ENCODE results near the gene OCRL. TPM values are rescaled to one million over a fixed set of nuclear protein-coding genes. Genes with fewer than 3 reads are reported as not detected.
"Not testable (repeated sequence)": the region's sequence is repeated elsewhere in the genome, so short reads cannot be mapped to it uniquely, and the experiment has no call there.

Gene OCRL
- total RNA-seq, 2 donors from 2014 or later, result 0.77 to 1.1 TPM

DNA sequence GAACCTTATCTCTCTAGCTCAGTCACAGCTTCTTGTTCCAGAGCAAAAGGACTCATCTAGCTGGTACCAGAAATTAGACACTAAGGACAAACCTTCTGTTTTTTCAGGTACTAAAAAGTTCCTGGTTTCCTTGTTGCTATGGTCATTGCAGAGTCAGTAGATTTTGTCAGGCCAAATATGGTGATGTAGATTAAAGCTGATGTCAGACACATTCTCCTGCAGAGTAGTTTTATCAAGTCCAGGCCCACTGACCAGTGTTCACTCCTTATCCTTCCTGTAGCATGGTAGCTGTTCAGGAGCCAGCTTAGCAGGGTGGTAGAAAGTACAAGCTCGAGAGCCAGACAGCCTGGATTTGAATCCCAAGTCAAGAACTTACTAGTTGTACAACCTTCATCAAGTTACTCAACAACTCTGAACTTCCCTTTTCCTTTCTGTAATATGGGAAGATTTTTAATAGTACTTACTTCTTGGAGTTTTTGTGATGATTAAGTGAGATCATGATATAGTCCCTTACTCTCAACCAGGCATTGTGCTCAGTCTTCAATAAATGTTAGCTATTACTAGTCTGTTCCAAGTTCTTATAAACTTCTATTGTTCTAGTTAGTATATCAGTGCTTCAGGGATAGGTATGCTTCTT lies 17.9 kb downstream of the OCRL start:
- H3K9me3 Mint-ChIP-seq, result no peaks in the 10 kb centered on the region
- H3K4me3 Mint-ChIP-seq, result no peak overlapping the region
- no peak for ATAC-seq (replicated peaks)
- peaks cover 18% of the 10 kb centered on the region for H3K36me3 Mint-ChIP-seq (ENCODE audit: low read depth)
- H3K27ac Mint-ChIP-seq, result no peak overlapping the region
- no peaks in the 10 kb centered on the region for H3K4me1 Mint-ChIP-seq
- no peaks in the 10 kb centered on the region for H3K27me3 Mint-ChIP-seq

DNA sequence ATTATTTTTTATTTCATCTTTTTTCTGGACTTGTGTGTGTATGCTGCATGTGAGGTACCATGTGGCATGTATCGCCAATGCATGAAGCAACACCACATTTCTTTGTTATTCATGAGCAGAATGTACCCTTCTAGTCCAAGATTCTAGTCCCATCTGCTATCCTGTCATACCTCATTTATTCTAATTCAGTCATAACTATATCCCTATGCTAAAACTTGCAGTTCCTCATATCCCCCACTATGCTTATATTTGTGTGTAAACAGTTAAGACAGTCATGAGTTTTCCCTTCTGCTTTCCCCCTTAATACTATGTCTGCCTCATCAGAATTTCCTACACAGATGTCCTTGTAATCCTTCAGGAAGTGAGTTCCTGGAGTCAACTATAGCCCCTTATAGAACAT lies 19.7 kb downstream of the OCRL start:
- no peak for ATAC-seq (replicated peaks)
- H3K4me1 Mint-ChIP-seq, result no peaks in the 10 kb centered on the region
- H3K27ac Mint-ChIP-seq, result no peak overlapping the region
- H3K9me3 Mint-ChIP-seq, result no peaks in the 10 kb centered on the region
- H3K36me3 Mint-ChIP-seq (ENCODE audit: low read depth), result peaks cover 24% of the 10 kb centered on the region
- H3K27me3 Mint-ChIP-seq, result no peaks in the 10 kb centered on the region
- H3K4me3 Mint-ChIP-seq, result no peak overlapping the region

DNA sequence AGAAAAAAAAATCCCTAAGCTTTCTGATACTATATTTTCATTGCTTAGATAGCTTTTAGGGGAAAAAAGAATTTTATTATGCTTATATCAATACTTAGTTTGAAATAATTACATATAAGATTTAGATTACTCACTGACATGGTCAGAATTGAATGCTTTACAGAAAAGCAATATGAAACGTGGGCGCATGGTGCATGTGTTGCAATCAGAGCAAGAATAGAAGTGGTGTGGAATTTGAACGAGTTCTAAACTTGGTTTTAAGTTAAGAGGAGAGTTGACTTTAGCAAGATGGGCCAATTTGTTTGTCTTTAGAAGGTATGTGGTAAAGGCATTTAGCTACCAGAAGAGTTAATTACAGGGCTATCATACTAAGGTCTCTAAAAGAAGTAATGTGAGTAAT lies 21.4 kb downstream of the OCRL start:
- Mint-ChIP-seq H3K27me3 (no peaks in the 10 kb centered on the region), H3K27ac (no peak overlapping the region), H3K4me1 (peaks cover 10% of the 10 kb centered on the region), H3K4me3 (no peak overlapping the region), H3K36me3 (ENCODE audit: low read depth) (peaks cover 24% of the 10 kb centered on the region), H3K9me3 (no peaks in the 10 kb centered on the region)
- no peak for ATAC-seq (replicated peaks)

DNA sequence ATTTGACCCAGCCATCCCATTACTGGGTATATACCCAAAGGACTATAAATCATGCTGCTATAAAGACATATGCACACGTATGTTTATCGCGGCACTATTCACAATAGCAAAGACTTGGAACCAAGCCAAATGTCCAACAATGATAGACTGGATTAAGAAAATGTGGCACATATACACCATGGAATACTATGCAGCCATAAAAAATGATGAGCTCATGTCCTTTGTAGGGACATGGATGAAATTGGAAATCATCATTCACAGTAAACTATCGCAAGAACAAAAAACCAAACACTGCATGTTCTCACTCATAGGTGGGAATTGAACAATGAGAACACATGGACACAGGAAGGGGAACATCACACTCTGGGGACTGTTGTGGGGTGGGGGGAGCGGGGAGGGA lies 24.3 kb downstream of the OCRL start:
- peaks cover 10% of the 10 kb centered on the region for H3K4me1 Mint-ChIP-seq
- H3K4me3 Mint-ChIP-seq; H3K9me3 Mint-ChIP-seq; H3K27ac Mint-ChIP-seq; H3K27me3 Mint-ChIP-seq; ATAC-seq (replicated peaks): not testable (repeated sequence)
- H3K36me3 Mint-ChIP-seq (ENCODE audit: low read depth), result peaks cover 32% of the 10 kb centered on the region

DNA sequence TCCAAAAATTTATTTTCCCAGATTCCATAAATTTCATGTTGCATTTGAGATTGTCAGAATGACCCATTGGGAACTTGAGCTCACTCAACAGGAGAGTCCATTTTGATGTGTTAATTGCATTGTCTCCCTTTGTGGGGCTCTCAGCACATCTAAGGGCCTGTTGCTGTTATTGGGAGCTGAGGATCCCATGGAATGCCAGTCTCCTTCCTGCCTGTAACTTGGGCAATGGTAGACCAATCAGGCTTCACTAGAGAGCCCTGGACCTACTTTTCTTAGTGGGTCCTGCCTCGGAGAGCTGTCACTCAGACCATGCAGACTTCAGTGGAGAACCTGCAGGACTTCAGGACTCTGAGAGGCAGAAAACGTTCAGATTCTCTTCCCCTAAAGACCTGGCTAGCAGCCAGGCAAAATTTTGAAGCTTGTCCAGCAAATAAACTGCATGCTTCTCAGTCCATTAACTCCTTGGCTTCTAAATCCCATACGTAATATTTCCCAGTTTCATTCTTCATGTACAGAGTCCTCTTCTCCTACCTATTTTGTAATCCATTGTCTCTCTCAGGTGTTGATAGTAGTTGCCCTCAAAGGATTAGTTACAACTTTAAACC lies 25.1 kb downstream of the OCRL start:
- no peak overlapping the region for H3K4me3 Mint-ChIP-seq
- no peaks in the 10 kb centered on the region for H3K27me3 Mint-ChIP-seq
- H3K27ac Mint-ChIP-seq, result no peak overlapping the region
- no peaks in the 10 kb centered on the region for H3K9me3 Mint-ChIP-seq
- peaks cover 10% of the 10 kb centered on the region for H3K4me1 Mint-ChIP-seq
- ATAC-seq (replicated peaks), result no peak
- H3K36me3 Mint-ChIP-seq (ENCODE audit: low read depth), result peaks cover 32% of the 10 kb centered on the region

DNA sequence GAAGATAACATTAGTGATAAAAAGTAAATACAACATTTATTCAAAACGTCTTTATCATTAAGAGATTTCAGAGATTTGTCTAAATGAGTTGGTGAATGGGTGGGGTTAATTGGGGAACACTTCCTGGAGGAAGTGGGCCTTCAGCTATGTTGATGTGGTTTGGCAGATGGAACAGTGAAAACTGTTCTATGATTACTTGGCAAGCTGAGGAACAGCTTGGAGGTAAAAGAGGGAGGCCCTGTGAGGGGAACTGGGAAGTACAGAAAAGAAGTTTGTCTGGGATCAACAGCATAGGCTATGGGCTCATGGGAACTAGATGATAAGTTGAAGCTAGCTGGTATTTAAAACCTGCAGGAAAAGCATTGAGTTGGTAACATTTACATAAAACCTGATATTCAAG lies 26.0 kb downstream of the OCRL start:
- Mint-ChIP-seq H3K4me1 (peaks cover 10% of the 10 kb centered on the region), H3K36me3 (ENCODE audit: low read depth) (peaks cover 33% of the 10 kb centered on the region), H3K27me3 (no peaks in the 10 kb centered on the region), H3K27ac (peak overlapping the region; percentile 74), H3K4me3 (no peak overlapping the region), H3K9me3 (no peaks in the 10 kb centered on the region)
- no peak for ATAC-seq (replicated peaks)

DNA sequence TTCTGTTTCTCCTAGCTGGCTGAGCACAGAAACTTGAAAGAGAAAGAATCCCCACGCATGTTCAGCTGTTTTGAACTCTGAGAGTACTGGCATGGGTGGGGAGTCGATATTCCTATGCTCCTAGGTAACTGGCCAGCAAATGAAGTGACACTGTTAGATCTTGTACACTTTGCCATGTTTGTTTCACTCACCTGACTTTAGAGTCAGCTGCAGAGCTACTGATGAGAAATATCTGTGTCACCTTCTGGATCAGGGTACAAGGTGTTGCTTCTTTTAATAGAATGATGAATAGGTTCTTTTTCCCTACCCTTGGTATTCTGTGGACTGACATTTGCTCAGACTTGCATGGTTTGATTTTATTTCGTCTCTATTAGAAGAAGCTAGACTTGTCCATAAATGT lies 28.3 kb downstream of the OCRL start:
- ATAC-seq (replicated peaks), result no peak

DNA sequence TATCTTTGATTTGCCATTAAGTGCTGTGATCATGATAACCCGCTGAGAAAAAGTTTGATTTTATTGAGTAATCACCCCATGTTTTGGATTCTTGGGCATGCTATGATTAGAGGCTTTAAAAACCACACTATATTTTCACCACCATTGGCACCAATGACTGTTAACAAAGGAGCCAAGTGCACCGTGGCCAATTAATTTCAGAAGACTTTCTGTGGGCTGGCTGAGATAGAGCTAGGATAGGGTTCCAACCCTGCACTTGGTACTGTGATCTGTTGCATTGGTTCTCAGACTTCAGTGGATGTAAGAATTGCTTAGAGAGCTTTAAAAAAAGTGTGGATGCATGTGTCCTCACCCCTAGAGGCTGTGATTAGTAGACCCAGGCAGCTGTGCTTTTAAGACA lies 32.4 kb downstream of the OCRL start:
- Mint-ChIP-seq H3K27ac (no peak overlapping the region), H3K36me3 (ENCODE audit: low read depth) (peaks cover 26% of the 10 kb centered on the region), H3K27me3 (no peaks in the 10 kb centered on the region), H3K9me3 (no peaks in the 10 kb centered on the region), H3K4me1 (no peaks in the 10 kb centered on the region), H3K4me3 (no peak overlapping the region)
- no peak for ATAC-seq (replicated peaks)

More for the DNA sequence above, 28.3 kb downstream of the OCRL start:
- Mint-ChIP-seq H3K36me3 (ENCODE audit: low read depth) (peaks cover 19% of the 10 kb centered on the region), H3K4me3 (no peak overlapping the region), H3K4me1 (peaks cover 10% of the 10 kb centered on the region), H3K27ac (no peak overlapping the region), H3K27me3 (no peaks in the 10 kb centered on the region), H3K9me3 (no peaks in the 10 kb centered on the region)

DNA sequence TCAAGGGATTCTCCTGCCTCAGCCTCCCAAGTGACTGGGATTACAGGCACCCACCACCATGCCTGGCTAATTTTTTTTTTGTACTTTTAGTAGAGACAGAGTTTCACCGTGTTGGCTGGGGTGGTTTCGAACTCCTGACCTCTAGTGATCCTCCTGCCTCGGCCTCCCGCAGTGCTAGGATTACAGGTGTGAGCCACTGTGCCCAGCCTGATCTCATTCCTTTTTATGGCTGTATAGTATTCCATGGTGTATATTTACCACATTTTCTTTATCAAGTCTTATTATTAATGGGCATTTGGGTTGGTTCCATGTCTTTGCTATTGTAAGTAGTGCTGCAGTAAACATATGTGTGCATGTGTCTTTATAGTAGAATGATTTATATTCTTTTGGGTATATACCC lies 33.6 kb downstream of the OCRL start:
- ATAC-seq (replicated peaks); H3K4me1 Mint-ChIP-seq; H3K4me3 Mint-ChIP-seq; H3K27ac Mint-ChIP-seq; H3K27me3 Mint-ChIP-seq; H3K9me3 Mint-ChIP-seq: not testable (repeated sequence)
- peaks cover 21% of the 10 kb centered on the region for H3K36me3 Mint-ChIP-seq (ENCODE audit: low read depth)

DNA sequence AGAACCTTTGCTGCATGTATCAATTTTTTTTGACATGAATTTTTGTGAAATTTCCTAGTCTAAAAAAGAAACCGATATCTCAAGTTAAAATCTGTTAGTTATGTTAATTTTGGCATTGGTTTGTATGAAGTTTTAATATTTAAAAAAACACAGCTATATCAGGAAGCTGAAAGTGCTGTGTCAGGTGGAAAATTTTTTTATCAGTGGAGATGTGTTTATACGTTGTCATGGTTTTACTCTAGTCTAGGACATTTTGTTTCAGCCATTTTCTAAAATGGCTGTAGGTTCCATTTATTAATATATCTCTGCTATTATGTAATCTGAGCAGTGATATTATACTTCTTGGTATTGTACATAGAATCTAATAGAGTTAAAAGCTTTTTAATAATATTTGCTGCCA lies 34.2 kb downstream of the OCRL start:
- Mint-ChIP-seq H3K9me3 (no peaks in the 10 kb centered on the region), H3K36me3 (ENCODE audit: low read depth) (peaks cover 19% of the 10 kb centered on the region), H3K27ac (no peak overlapping the region), H3K4me3 (no peak overlapping the region), H3K4me1 (no peaks in the 10 kb centered on the region), H3K27me3 (no peaks in the 10 kb centered on the region)
- ATAC-seq (replicated peaks), result no peak

DNA sequence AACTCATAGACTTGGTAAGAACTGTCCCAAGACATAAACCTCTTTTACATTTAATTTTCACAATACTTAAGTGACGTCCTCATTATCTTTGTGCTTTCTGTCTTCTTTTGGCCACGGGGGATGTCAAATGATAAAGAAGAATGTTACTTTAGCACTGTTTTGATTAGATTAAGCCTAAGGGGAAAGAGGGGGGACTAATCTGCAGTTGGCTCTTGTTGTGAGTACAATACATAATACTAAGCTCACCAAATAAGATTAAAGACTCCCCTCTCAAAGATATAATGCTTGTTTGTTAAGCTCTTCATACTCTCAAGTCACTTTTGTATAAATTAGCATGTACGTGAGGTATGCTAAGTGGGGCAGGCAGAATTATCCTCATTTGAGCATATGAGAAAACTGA lies 36.5 kb downstream of the OCRL start:
- no peak for ATAC-seq (replicated peaks)
- Mint-ChIP-seq H3K9me3 (no peaks in the 10 kb centered on the region), H3K27me3 (no peaks in the 10 kb centered on the region), H3K4me1 (no peaks in the 10 kb centered on the region), H3K36me3 (ENCODE audit: low read depth) (peaks cover 10% of the 10 kb centered on the region), H3K27ac (no peak overlapping the region), H3K4me3 (no peak overlapping the region)

DNA sequence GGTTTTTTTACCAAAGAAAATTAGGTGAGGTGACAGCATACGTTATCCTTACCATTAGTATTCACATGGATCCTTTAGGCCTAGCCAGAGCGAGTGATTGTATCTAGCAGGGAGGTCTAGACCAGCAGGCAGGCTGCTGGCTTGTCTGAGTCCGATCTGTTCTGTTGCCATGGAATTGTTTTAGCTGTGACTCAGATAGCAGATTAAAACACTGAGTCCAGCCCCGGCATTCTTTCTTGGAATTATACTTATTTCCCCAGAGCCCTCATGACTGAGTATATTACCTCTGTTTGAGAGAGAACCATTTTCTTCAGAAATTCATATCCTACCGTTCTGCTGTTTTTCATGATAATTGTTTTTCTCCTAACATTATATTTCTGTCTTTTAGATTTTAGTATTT lies 37.4 kb downstream of the OCRL start:
- no peaks in the 10 kb centered on the region for H3K4me1 Mint-ChIP-seq
- no peaks in the 10 kb centered on the region for H3K9me3 Mint-ChIP-seq

DNA sequence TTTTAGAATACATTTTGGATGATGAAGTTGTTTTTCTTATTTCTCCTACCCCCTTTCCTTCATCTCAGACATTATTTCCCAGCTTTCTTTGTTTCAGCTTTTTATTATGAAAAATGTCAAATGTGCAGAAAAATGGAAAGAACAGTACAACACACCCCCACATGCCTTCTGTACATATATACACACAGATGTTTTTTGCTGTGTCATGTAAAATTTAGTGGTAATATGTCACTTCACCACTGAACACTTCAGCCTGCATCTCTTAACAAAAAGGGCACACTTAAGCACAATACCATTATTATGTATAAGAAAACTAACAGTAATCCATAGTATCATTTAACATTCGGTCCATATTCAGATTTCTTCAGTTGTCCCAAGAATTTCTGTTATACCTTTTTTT lies 37.8 kb downstream of the OCRL start:
- no peaks in the 10 kb centered on the region for H3K27me3 Mint-ChIP-seq
- H3K36me3 Mint-ChIP-seq (ENCODE audit: low read depth), result peaks cover 10% of the 10 kb centered on the region

More for the DNA sequence above, 37.4 kb downstream of the OCRL start:
- ATAC-seq (replicated peaks), result no peak
- Mint-ChIP-seq H3K27me3 (no peaks in the 10 kb centered on the region), H3K36me3 (ENCODE audit: low read depth) (peaks cover 10% of the 10 kb centered on the region), H3K27ac (no peak overlapping the region), H3K4me3 (no peak overlapping the region)

DNA sequence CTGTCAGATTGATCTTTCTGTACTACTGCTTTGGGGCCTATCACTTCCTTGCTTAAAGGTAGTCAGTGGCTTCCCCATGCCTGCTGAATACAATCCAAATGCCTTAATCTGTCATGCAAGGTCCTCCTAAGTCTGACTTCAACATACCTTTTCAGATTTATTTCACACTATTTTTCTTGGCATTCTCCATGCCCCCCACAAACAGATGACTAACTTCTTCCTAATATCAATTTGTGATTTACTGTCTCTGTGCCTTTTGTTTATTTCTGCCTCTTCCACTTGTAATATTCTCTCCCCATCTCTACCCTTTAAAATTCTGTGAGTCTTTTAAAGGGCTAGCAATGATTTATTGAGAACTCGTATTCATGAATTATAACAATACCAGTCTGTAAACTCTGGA lies 41.8 kb downstream of the OCRL start:
- Mint-ChIP-seq H3K36me3 (ENCODE audit: low read depth) (no peaks in the 10 kb centered on the region), H3K4me1 (no peaks in the 10 kb centered on the region), H3K9me3 (no peaks in the 10 kb centered on the region), H3K27ac (no peak overlapping the region), H3K4me3 (no peak overlapping the region), H3K27me3 (no peaks in the 10 kb centered on the region)
- ATAC-seq (replicated peaks), result no peak

More for the DNA sequence above, 37.8 kb downstream of the OCRL start:
- no peaks in the 10 kb centered on the region for H3K9me3 Mint-ChIP-seq
- no peak overlapping the region for H3K4me3 Mint-ChIP-seq
- no peak for ATAC-seq (replicated peaks)
- H3K4me1 Mint-ChIP-seq, result no peaks in the 10 kb centered on the region
- H3K27ac Mint-ChIP-seq, result no peak overlapping the region

DNA sequence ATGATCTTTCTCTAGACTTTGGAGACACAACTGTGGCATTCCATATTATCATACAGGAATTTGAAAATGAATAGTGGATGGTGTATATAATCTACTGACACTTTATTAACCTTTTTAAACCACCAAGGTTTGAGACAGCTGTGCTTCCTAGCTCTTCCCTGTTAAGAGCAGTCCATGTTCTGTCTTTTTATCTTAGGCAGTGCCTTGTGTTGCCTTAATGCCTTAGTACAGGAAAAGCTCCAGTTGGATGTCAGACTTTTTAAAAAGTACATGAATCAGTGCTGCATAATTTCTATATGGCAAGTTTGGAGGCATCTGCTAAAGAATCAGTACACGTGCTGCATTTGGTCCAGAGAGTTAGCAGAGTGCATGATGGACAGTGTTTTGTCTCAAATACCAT lies 45.1 kb downstream of the OCRL start:
- ATAC-seq (replicated peaks), result no peak

More for the DNA sequence above, 45.1 kb downstream of the OCRL start:
- Mint-ChIP-seq H3K4me1 (no peaks in the 10 kb centered on the region), H3K9me3 (no peaks in the 10 kb centered on the region), H3K36me3 (ENCODE audit: low read depth) (no peaks in the 10 kb centered on the region), H3K27me3 (no peaks in the 10 kb centered on the region), H3K27ac (no peak overlapping the region), H3K4me3 (no peak overlapping the region)

Measured in activated T-helper 17 cell treated with anti-CD3 and anti-CD28 coated beads, Interleukin-2, amount 50 U/mL, for 72 hours (primary cell).